Right ventricle myocardium superior (tissue), 1 donor: ENCODE results near the gene ATP8B1. TPM values are rescaled to one million over a fixed set of nuclear protein-coding genes. Genes with fewer than 3 reads are reported as not detected.
"Not testable (repeated sequence)": the region's sequence is repeated elsewhere in the genome, so short reads cannot be mapped to it uniquely, and the experiment has no call there.

Experiments used
- ATAC-seq: fragments of 200-7000 bp; cut with Tn5 transposase; one replicate; pipeline ENCODE4 v1.9.1; 2020; ENCODE audit warnings: mild to moderate bottlenecking; ENCODE audit not compliant: poor library complexity
- DNase-seq: peaks from one replicate; pipeline ENCODE4 v3.0.0-alpha.2; 2020
- intact Hi-C: fragments of 100-400 bp; cut with DNase I; formaldehyde crosslinking; loops from one replicate; pipeline ENCODE4 v1.11.2; 2022
- total RNA-seq: library from RNA; stranded (reverse); fragmentation: NEBNext Ultra II Directional; extraction: Animal tissue kit (Norgen Biotek cat#: 25700); gene quantifications from one replicate; pipeline ENCODE4 v1.2.1, GENCODE V29; 2021
- donor health status: DM: no; HTN: yes; CAD: no; lungs with severe emphysema.

ATP8B1 gene
- total RNA-seq, 1 donor from 2014 or later, result 5.9 TPM

GRCh38 chr18:57747809-57748680 lies 55.1 kb downstream of the ATP8B1 start:
- ATAC-seq, result no peak

DNA sequence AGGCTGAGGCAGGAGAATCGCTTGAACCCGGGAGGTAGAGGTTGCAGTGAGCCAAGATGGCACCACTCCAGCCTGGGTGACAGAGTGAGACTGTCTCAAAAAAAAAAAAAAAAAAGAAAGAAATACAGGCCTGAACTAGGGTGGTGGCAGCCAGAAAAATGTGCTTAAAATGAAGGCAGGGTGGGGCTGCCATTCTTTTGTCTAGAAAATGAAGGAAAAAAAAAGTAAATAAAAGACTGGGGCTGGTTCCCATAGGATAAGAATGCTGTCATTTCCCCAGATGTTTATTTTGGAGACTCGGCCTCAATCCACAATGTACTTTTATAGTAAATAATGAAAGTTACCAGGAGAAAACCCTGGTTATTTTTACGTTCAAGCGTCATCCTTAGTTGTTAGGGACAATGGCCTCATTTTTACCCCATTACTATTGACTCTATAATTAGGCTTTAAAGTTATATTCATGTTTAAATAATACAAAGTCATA lies 58.9 kb downstream of the ATP8B1 start:
- ATAC-seq (no peak), DNase-seq (no peak)
- intact Hi-C loops, result no loop called here

More at GRCh38 chr18:57747809-57748680, 55.1 kb downstream of the ATP8B1 start:
- DNase-seq, result no peak
- intact Hi-C loops, result no loop called here

- DNase-seq (no peak), ATAC-seq (no peak)
- intact Hi-C loops, result no loop called here
Measured at GRCh38 chr18:57743008-57743407, 60.1 kb downstream of the ATP8B1 start.

DNA sequence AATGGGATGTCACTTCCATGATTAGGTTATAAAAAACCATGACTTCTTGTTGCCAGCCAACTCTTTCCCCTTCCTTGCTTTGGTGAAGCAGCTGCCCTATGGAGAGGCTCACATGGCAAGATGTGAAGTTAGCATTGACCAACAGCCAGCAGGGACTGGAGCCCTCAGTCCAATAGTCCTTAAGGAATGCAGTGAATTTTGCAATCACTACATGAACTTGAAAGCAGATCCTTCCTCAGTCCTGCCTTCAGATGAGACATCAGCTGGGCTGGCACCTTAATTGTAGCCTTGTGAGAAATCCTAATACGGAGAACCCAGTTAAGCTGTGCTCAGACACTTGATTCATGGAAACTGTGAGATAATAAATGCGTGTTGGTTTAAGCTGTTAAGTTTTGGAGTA lies 61.8 kb downstream of the ATP8B1 start:
- intact Hi-C loops, result no loop called here
- no peak for DNase-seq
- no peak for ATAC-seq

DNA sequence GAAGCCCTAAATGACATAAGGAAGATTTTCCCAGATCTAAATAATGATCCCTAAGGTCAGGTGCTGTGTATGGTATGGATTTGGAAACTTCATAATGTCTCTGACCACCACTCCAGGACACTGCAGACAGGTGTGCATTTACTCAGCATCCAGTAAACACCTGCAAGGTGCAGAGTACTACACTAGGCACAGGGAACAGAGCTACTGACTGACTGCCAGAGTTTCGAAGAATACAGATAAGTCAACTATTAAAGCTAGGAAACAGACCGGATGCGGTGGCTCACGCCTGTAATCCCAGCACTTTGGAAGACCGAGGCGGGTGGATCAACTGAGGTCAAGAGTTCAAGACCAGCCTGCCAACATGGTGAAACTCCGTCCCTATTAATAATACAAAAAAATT lies 65.0 kb downstream of the ATP8B1 start:
- intact Hi-C loops, result no loop called here
- DNase-seq (no peak), ATAC-seq (peak; percentile 34)

DNA sequence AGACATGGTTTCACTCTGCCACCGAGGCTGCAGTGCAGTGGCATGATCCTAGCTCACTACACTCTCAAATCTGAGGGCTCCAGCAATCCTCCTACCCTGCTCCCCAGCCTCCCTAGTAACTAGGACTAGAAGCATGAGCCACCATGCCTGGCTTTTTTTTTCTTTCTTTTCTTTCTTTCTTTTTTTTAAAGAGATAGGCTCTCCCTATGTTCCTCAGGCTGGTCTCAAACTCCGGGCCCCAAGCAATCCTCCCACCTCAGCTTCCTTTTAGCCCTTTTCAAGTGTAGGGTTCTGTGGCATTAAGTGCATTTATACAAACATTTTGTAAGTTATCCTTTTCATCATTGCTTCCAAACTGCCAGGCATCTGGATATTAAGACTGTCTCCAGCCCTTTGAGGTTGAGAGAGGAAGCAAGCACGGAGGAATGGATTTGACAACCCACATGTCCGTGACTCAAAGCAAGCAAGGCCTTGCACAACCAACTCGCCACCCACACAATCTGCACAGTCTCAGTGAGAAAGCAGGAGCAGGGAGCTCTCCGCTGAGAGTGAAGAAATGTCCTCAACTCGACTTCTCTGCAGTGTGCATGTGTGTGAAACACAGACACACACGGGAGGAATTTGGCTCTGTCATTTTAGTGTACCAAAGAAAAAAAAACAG lies 65.6 kb downstream of the ATP8B1 start:
- intact Hi-C loops, result no loop called here
- ATAC-seq (peak; percentile 89), DNase-seq (peak; percentile 72)

DNA sequence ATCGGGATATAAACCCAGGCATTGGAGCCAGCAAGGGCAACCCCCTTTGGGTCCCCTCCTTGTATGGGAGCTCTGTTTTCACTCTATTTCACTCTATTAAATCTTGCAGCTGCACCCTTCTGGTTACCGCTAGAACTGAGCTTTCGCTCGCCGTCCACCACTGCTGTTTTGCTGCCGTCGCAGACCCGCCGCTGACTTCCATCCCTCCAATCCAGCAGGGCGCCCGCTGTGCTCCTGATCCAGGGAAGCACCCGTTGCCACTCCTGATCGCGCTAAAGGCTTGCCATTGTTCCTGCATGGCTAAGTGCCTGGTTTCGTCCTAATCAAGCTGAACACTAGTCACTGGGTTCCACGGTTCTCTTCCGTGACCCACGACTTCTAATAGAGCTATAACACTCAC lies 68.1 kb downstream of the ATP8B1 start:
- DNase-seq, intact Hi-C loops, ATAC-seq: not testable (repeated sequence)

DNA sequence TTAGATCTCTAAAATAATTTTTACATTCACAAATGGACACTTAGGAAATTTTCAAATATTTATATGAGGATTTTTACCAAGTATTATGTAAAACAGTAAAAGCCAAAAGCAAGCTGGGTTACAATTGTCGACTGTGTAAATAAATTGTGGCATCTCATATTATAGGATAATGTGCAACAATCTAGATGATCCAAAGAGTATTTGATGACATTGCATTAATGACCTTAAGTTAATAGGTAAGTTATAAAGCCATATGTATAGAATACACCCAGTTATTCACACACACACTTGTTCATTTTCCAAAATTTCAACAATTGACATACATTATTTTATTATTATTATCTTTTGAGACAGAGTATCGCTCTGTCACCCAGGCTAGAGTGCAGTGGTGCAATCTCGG lies 69.3 kb downstream of the ATP8B1 start:
- intact Hi-C loops, result no loop called here
- DNase-seq (no peak), ATAC-seq (no peak)

- DNase-seq, result no peak
- ATAC-seq, result no peak
- intact Hi-C loops, result no loop called here
Measured at GRCh38 chr18:57730146-57730545, 73.0 kb downstream of the ATP8B1 start.

DNA sequence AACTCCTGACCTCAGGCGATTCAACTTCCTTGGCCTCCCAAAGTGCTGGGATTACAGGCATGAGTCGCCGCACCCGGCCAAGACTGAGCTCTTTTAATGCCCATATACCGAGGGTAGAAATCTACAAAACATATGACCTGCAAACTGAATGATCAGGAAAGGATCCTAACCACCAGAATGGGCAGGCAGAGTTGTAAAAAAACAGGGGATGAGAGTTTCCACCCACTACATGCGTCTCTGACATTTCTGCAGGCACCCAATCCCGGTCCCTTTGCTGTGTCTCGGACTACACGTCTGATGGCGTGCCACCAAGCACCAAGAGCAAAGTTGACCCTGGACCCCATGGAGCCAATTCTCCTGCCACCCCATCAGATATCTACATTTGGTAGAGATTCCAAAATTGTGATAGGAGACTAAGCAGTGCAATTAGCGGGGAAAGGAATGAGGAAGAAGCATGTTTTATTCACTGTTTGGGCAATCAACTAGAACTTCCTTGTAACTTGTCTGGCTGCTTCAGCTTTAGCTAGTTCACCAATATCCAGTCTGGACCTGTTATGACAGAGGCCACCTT lies 74.1 kb downstream of the ATP8B1 start:
- intact Hi-C loops, result no loop called here
- no peak for DNase-seq
- ATAC-seq, result peak; percentile 25

DNA sequence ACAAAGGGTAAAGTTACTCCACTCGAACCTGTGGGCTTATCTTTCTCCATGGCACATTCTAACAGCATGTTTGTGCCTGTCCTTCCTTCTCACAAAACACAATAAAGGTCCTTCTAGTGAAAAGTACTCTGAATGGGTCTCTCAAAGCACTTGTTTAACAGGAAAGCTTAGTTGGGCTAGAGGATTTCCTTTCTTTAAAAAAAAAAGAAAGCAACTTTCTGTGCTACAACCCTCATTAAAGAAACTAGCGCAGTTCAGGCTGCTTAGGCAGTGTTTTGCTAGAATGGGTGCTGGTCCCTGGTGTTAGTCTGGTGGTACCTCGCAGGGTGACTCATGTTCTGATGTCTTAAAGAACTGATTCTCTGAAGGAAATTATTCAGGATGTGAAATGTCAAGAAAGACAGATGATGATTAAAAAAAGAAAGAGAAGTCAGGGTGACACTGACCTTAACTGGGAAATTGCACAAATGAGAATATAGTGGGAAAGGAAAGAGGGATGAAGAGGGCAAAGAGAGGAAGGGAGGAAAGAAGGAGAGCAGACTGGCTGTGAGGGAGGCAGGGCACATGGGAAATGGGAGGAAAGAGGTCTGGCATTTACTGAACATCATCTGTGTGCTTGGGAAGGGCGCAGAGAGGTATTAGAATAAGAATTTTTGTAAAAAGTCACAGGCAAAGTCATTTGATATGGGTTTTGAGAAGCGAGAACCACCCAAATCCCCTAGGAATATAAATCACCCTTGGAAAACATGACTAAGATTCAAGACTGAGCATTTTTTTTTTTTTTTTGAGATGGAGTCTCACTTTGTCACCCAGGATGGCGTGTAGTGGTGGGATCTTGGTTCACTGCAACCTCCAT lies 74.9 kb downstream of the ATP8B1 start:
- intact Hi-C loops, result no loop called here
- ATAC-seq, result no peak
- DNase-seq, result no peak

- DNase-seq, intact Hi-C loops, ATAC-seq: not testable (repeated sequence)
Measured at GRCh38 chr18:57719211-57719935, 83.7 kb downstream of the ATP8B1 start.

- intact Hi-C loops, result no loop called here
- no peak for DNase-seq
- ATAC-seq, result no peak
Measured at GRCh38 chr18:57716549-57716948, 86.6 kb downstream of the ATP8B1 start.

- intact Hi-C loops, result no loop called here
- ATAC-seq (no peak), DNase-seq (no peak)
Measured at GRCh38 chr18:57715671-57716070, 87.4 kb downstream of the ATP8B1 start.

- no peak for DNase-seq
- intact Hi-C loops, result no loop called here
- ATAC-seq, result no peak
Measured at GRCh38 chr18:57715073-57715472, 88.0 kb downstream of the ATP8B1 start.

GRCh38 chr18:57710226-57710625 lies 92.9 kb downstream of the ATP8B1 start:
- no peak for DNase-seq
- intact Hi-C loops, result no loop called here
- ATAC-seq, result no peak

DNA sequence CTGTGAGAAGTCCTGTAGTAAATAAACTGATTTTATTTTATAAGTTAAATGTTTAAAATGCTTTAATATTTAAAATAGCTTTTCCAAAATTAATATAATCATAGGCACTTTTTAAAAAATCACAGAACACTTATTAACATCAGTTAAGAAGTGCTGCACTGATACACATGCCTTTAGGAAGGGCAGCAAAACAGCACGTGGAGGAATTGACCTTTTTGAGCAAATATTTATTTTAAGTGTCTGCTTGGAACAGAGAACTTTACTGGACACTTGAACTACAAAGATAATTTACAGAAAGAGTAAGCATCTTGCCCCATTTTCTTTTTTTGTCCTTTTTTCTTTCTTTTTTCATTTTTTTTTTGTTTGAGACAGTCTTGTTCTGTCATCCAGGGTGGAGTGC lies 93.8 kb downstream of the ATP8B1 start:
- intact Hi-C loops, result no loop called here
- DNase-seq (no peak), ATAC-seq (no peak)

- ATAC-seq (no peak), DNase-seq (no peak)
- intact Hi-C loops, result no loop called here
Measured at GRCh38 chr18:57708288-57708687, 94.8 kb downstream of the ATP8B1 start.
